ENCODE data around the gene UBE2D2.
"Not testable (repeated sequence)": the region's sequence is repeated elsewhere in the genome, so short reads cannot be mapped to it uniquely, and the experiment has no call there.

UBE2D2 gene

DNA sequence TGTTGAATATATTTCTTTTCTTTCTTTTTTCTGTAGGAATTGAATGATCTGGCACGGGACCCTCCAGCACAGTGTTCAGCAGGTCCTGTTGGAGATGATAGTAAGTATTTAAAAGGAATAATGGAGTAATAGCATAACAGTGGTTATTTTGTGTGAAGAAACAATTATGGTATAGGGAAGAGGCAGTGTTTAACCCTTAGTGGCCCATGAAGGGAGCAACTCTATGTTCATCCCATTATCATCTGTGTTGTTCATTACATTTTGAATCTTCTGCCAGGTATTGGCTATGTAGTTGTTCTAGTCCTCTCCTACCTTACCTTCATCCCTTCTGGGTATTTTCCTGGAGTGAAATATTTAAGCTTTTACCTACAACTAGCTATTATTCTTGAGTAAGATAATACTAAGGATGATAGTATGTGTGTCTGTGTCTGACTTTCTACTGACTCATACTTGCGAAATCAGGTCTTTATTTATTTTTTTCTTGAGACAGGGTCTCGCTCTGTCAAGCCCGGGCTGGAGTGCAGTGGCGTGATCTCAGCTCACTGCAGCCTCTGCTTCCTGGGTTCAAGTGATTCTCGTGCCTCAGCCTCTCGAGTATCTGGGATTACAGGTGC, 39.3 kb downstream of the UBE2D2 start:
- no peak for DNase-seq (ENCODE audit: low read depth in 1 of 2, low spot score in 1 of 2)
- H3K27ac ChIP-seq (replicated peaks) = no peak overlapping the region

DNA sequence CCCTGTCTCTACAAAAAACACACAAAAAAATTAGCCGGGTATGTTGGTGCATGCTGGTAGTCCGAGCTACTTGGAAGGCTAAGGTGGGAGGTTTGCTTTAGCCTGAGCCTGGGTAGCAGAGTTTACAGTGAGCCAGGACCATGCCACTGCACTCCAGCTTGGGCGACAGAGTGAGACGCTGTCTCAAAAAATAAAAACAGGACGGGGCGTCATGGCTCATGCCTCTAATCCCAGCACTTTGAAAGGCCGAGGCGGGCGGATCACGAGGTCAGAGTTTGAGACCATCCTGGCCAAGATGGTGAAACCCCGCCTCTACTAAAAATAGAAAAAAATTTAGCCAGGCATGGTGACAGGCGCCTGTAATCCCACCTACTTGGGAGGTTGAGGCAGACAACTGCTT, 40.3 kb downstream of the UBE2D2 start:
- DNase-seq (ENCODE audit: low read depth in 1 of 2, low spot score in 1 of 2) = no peak
- Histone ChIP-seq H3K27me3 (ENCODE audit: insufficient read depth, poor library complexity, severe bottlenecking) (no peaks in the 10 kb centered on the region), H3K27ac (replicated peaks) (no peak overlapping the region), H3K4me3 (replicated peaks; ENCODE audit: insufficient read depth, low read length) (no peak overlapping the region)
- TF ChIP-seq, protein P1, sequence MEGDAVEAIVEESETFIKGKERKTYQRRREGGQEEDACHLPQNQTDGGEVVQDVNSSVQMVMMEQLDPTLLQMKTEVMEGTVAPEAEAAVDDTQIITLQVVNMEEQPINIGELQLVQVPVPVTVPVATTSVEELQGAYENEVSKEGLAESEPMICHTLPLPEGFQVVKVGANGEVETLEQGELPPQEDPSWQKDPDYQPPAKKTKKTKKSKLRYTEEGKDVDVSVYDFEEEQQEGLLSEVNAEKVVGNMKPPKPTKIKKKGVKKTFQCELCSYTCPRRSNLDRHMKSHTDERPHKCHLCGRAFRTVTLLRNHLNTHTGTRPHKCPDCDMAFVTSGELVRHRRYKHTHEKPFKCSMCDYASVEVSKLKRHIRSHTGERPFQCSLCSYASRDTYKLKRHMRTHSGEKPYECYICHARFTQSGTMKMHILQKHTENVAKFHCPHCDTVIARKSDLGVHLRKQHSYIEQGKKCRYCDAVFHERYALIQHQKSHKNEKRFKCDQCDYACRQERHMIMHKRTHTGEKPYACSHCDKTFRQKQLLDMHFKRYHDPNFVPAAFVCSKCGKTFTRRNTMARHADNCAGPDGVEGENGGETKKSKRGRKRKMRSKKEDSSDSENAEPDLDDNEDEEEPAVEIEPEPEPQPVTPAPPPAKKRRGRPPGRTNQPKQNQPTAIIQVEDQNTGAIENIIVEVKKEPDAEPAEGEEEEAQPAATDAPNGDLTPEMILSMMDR (IDR thresholded peaks at IDR 0.05; ENCODE audit: insufficient read depth, low read length) = no peak
- no peak for TF ChIP-seq SPI1 (IDR thresholded peaks at IDR 0.05; ENCODE audit: borderline replicate concordance, low read depth)
- TF ChIP-seq GABPA (IDR thresholded peaks at IDR 0.05; ENCODE audit: low read depth) = no peak
- no peak for TF ChIP-seq POLR2AphosphoS5 (IDR thresholded peaks at IDR 0.05; ENCODE audit: low read depth)
- TF ChIP-seq, protein P2, sequence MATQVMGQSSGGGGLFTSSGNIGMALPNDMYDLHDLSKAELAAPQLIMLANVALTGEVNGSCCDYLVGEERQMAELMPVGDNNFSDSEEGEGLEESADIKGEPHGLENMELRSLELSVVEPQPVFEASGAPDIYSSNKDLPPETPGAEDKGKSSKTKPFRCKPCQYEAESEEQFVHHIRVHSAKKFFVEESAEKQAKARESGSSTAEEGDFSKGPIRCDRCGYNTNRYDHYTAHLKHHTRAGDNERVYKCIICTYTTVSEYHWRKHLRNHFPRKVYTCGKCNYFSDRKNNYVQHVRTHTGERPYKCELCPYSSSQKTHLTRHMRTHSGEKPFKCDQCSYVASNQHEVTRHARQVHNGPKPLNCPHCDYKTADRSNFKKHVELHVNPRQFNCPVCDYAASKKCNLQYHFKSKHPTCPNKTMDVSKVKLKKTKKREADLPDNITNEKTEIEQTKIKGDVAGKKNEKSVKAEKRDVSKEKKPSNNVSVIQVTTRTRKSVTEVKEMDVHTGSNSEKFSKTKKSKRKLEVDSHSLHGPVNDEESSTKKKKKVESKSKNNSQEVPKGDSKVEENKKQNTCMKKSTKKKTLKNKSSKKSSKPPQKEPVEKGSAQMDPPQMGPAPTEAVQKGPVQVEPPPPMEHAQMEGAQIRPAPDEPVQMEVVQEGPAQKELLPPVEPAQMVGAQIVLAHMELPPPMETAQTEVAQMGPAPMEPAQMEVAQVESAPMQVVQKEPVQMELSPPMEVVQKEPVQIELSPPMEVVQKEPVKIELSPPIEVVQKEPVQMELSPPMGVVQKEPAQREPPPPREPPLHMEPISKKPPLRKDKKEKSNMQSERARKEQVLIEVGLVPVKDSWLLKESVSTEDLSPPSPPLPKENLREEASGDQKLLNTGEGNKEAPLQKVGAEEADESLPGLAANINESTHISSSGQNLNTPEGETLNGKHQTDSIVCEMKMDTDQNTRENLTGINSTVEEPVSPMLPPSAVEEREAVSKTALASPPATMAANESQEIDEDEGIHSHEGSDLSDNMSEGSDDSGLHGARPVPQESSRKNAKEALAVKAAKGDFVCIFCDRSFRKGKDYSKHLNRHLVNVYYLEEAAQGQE (IDR thresholded peaks at IDR 0.05; ENCODE audit: insufficient replicate concordance, low read depth) = no peak

More for the DNA sequence above, 39.3 kb downstream of the UBE2D2 start:
- TF ChIP-seq GABPA (IDR thresholded peaks at IDR 0.05; ENCODE audit: low read depth) = no peak
- TF ChIP-seq, protein P1 (IDR thresholded peaks at IDR 0.05; ENCODE audit: insufficient read depth, low read length) = no peak
- TF ChIP-seq, protein P2 (IDR thresholded peaks at IDR 0.05; ENCODE audit: insufficient replicate concordance, low read depth) = no peak
- no peak for TF ChIP-seq SPI1 (IDR thresholded peaks at IDR 0.05; ENCODE audit: borderline replicate concordance, low read depth)
- no peak for TF ChIP-seq POLR2AphosphoS5 (IDR thresholded peaks at IDR 0.05; ENCODE audit: low read depth)
- no peak overlapping the region for H3K4me3 ChIP-seq (replicated peaks; ENCODE audit: insufficient read depth, low read length)
- H3K27me3 ChIP-seq (ENCODE audit: insufficient read depth, poor library complexity, severe bottlenecking) = no peaks in the 10 kb centered on the region

DNA sequence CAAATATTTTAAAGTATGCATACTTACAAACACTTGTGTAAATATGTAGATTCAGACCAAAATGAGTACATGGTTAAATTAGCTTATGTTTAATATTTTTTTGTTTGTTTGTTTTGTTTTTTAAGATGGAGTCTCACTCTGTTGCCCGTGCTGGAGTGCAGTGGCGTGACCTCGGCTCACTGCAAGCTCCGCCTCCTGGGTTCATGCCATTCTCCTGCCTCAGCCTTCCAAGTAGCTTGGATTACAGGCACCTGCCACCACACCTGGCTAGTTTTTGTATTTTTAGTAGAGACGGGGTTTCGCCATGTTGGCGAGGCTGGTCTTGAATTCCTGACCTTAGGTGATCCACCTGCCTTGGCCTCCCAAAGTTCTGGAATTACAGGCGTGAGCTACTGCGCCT, 40.8 kb downstream of the UBE2D2 start:
- H3K27me3 ChIP-seq (ENCODE audit: insufficient read depth, poor library complexity, severe bottlenecking); DNase-seq (ENCODE audit: low read depth in 1 of 2, low spot score in 1 of 2); H3K27ac ChIP-seq (replicated peaks): not testable (repeated sequence)

DNA sequence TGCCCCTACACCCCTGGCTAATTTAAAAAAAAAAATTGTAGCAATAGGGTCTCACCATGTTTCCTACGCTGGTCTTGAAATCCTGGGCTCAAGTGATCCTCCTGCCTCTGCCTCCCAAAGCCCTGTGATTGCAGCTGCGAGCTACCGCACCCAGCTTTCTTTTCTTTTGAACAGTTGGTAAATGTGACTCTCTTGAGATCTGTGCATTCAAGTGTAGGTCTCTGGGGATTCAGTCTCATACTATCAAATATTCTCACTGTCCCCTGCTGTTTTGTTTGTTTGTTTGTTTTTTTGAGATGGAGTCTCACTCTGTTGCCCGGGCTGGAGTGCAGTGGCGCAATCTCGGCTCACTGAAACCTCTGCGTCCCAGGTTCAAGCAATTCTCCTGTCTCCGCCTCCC, 44.7 kb downstream of the UBE2D2 start:
- Histone ChIP-seq H3K4me3 (replicated peaks; ENCODE audit: insufficient read depth, low read length) (no peak overlapping the region), H3K27ac (replicated peaks) (no peak overlapping the region), H3K27me3 (ENCODE audit: insufficient read depth, poor library complexity, severe bottlenecking) (no peaks in the 10 kb centered on the region)
- DNase-seq (ENCODE audit: low read depth in 1 of 2, low spot score in 1 of 2) = no peak
- TF ChIP-seq SPI1 (IDR thresholded peaks at IDR 0.05; ENCODE audit: borderline replicate concordance, low read depth) (no peak), POLR2AphosphoS5 (IDR thresholded peaks at IDR 0.05; ENCODE audit: low read depth) (no peak), GABPA (IDR thresholded peaks at IDR 0.05; ENCODE audit: low read depth) (no peak)
- TF ChIP-seq, protein P2 (IDR thresholded peaks at IDR 0.05; ENCODE audit: insufficient replicate concordance, low read depth) = no peak
- TF ChIP-seq, protein P1 (IDR thresholded peaks at IDR 0.05; ENCODE audit: insufficient read depth, low read length) = no peak

More for the DNA sequence above, 40.8 kb downstream of the UBE2D2 start:
- H3K4me3 ChIP-seq (replicated peaks; ENCODE audit: insufficient read depth, low read length) = not testable (repeated sequence)

All from HL-60 (cell line).